ENCODE data around the gene ACSF3.
A peak's percentile ranks its signal among the peaks of the same experiment; 100 is the strongest.

Gene ACSF3

GRCh38 chr16:89170346-89171215, 76.9 kb downstream of the ACSF3 start (continued):
- TF ChIP-seq PBX3 (CRISPR knock-in tag; IDR thresholded peaks at IDR 0.05), result no peak
- no peak for TF ChIP-seq SP7 (tag by site-specific recombination; IDR thresholded peaks at IDR 0.05)
- TF ChIP-seq SCRT1 (tag by site-specific recombination; IDR thresholded peaks at IDR 0.05; ENCODE audit: borderline replicate concordance), result peak; percentile 86; the same call in 1 of the 2 replicates
- TF ChIP-seq ZSCAN23 (tag by site-specific recombination; IDR thresholded peaks at IDR 0.05), result no peak

- H3K9me3 ChIP-seq (ENCODE audit: control insufficient read depth, insufficient read depth, low read depth, low read length), result no peaks in the 10 kb centered on the region
- TF ChIP-seq KLF17 (tag by site-specific recombination; IDR thresholded peaks at IDR 0.05) (no peak), EGR2 (tag by site-specific recombination; IDR thresholded peaks at IDR 0.05; ENCODE audit: low read depth) (peak; percentile 32; the same call in 1 of the 2 replicates), ZNF777 (tag by site-specific recombination; IDR thresholded peaks at IDR 0.05; ENCODE audit: borderline replicate concordance) (peak; percentile 23; the same call in 1 of the 2 replicates), ZFHX2 (tag by site-specific recombination; conservative IDR thresholded peaks at IDR 0.05) (peak; percentile 44), ZNF701 (tag by site-specific recombination; IDR thresholded peaks at IDR 0.05) (no peak), SP2 (tag by site-specific recombination; IDR thresholded peaks at IDR 0.05) (peak; percentile 86), PBX3 (CRISPR knock-in tag; IDR thresholded peaks at IDR 0.05) (peak; percentile 50; the same call in 1 of the 2 replicates), ZNF26 (tag by site-specific recombination; IDR thresholded peaks at IDR 0.05) (no peak), ZNF624 (tag by site-specific recombination; IDR thresholded peaks at IDR 0.05) (no peak), ZNF776 (tag by site-specific recombination; IDR thresholded peaks at IDR 0.05; ENCODE audit: borderline replicate concordance) (no peak), ZNF114 (tag by site-specific recombination; IDR thresholded peaks at IDR 0.05) (no peak), HOXC10 (CRISPR knock-in tag; IDR thresholded peaks at IDR 0.05) (no peak), KLF9 (tag by site-specific recombination; IDR thresholded peaks at IDR 0.05; ENCODE audit: low read depth) (peak; percentile 77), KLF8 (tag by site-specific recombination; IDR thresholded peaks at IDR 0.05) (0 out of 2 replicates have a peak, but pooled peaks have one; percentile 16), KLF1 (tag by site-specific recombination; IDR thresholded peaks at IDR 0.05) (peak; percentile 33; the same call in 1 of the 2 replicates), ZBTB26 (tag by site-specific recombination; optimal IDR thresholded peaks at IDR 0.05) (peak; percentile 20), SP3 (tag by site-specific recombination; IDR thresholded peaks at IDR 0.05) (peak; percentile 80), ZNF449 (tag by site-specific recombination; IDR thresholded peaks at IDR 0.05) (no peak), GLIS1 (tag by site-specific recombination; IDR thresholded peaks at IDR 0.05) (peak; percentile 86), ZIC2 (tag by site-specific recombination; IDR thresholded peaks at IDR 0.05) (0 out of 2 replicates have a peak, but pooled peaks have one; percentile 12), ZNF366 (tag by site-specific recombination; conservative IDR thresholded peaks at IDR 0.05) (no peak), GLIS2 (tag by site-specific recombination; IDR thresholded peaks at IDR 0.05) (peak; percentile 47; the same call in 1 of the 2 replicates), ZNF501 (tag by site-specific recombination; IDR thresholded peaks at IDR 0.05) (no peak)
- H3K4me1 ChIP-seq (ENCODE audit: control insufficient read depth, insufficient read depth, low read length), result peaks cover 3% of the 10 kb centered on the region; the same call in 1 of the 2 replicates
- no peak within 1 kb of the TSS for H3K27ac ChIP-seq (ENCODE audit: extremely low read depth, low read depth, low read length)
- no peak within 1 kb of the TSS for H3K4me3 ChIP-seq (ENCODE audit: low read depth, low read length)
- no peaks in the 10 kb centered on the region for H3K36me3 ChIP-seq (ENCODE audit: control insufficient read depth in 2 of 2, insufficient read depth in 1 of 2, low read length in 2 of 2)
- POLR2A ChIA-PET, result interaction anchor here (0.5 to 1.2 kb wide), 8 partner anchors 16 to 920 kb away, joined by 3 to 11 read pairs (median 4); partner anchors contain the start of gene ZNF778
- CTCF ChIA-PET, result interaction anchor here (0.6 to 1.0 kb wide), 4 partner anchors 46 to 359 kb away, joined by 3 to 6 read pairs (median 4); partner anchors contain the start of gene ZNF778
Measured at GRCh38 chr16:89171216-89172170, 77.8 kb downstream of the ACSF3 start, which contains the start of gene CDH15. TSS of gene CDH15 (plus strand) at chr16:89171748. CDS start at chr16:89171832, 84 bp downstream.
